Endothelial cell of umbilical vein (primary cell): ENCODE data around the gene SBSN.

ENCODE experiments used
- CTCF ChIP-seq, 2 donors: IDR thresholded peaks; 1 replicate in 1 of 2; 2 replicates in 1 of 2; pipeline ENCODE4 v1.5.1; 2011; ENCODE audit warnings: low read length in 2 of 2, mild to moderate bottlenecking in 2 of 2, moderate library complexity in 2 of 2, control low read depth in 1 of 2, inconsistent platforms in 1 of 2, low read depth in 1 of 2; ENCODE audit not compliant: insufficient read depth in 1 of 2; ENCODE audit errors: extremely low read depth in 1 of 2
- MAX ChIP-seq: IDR thresholded peaks from 2 replicates; pipeline ENCODE4 v1.6.1; 2011; ENCODE audit not compliant: insufficient read depth, insufficient read length
- POLR2A ChIP-seq: IDR thresholded peaks from 2 replicates; pipeline ENCODE4 v1.6.1; 2012; ENCODE audit warnings: low read depth, mild to moderate bottlenecking, control low read depth, low read length

GRCh38 chr19:35556025-35556590 lies 28.0 kb upstream of the SBSN start:
- TF ChIP-seq CTCF (IDR thresholded peaks at IDR 0.05; ENCODE audit: extremely low read depth in 1 of 2, insufficient read depth in 1 of 2, low read depth in 1 of 2, low read length in 2 of 2) (no peak), MAX (no peak), POLR2A (no peak)
